Measurements from ENCODE around the gene RTF1. TPM values are rescaled to one million over a fixed set of nuclear protein-coding genes. Genes with fewer than 3 reads are reported as not detected.

Gene RTF1
- total RNA-seq, 1 experiment from 2014 or later: 47.6 TPM

GRCh38 chr15:41513506-41514227 is 96.8 kb downstream of the RTF1 start, which contains the start of gene LTK:
TSS of gene LTK (minus strand) at chr15:41513827. CDS start at chr15:41513709, 118 bp downstream.
- POLR2A ChIA-PET (ENCODE audit: low non-redundant PET): no interaction called here
- peaks cover 11% of the 10 kb centered on the region for H3K27me3 ChIP-seq (replicated peaks; ENCODE audit: insufficient read depth, low read depth, low read length, poor library complexity)
- no peaks in the 10 kb centered on the region for H3K36me3 ChIP-seq (ENCODE audit: insufficient read depth, low read length, poor library complexity, severe bottlenecking)
- TF ChIP-seq EZH2 (IDR thresholded peaks at IDR 0.05; ENCODE audit: borderline replicate concordance, low read depth, low read length, poor library complexity, severe bottlenecking) (no peak), CTCF (conservative IDR thresholded peaks at IDR 0.05; ENCODE audit: low read depth, low read length) (no peak)
- intact Hi-C loops (cut with micrococcal nuclease; ENCODE audit: unreplicated experiment): no loop called here
- no peaks in the 10 kb centered on the region for H3K9me3 ChIP-seq (ENCODE audit: low read depth, low read length, poor library complexity, severe bottlenecking)
- peak; percentile 90 for DNase-seq (ENCODE audit: low spot score)
- peak within 1 kb of the TSS; percentile 59 for H3K4me3 ChIP-seq (ENCODE audit: low read depth, low read length, poor library complexity, severe bottlenecking)
- no TSS peak for BruUV-seq (replicated peaks)
- H3K27ac ChIP-seq (ENCODE audit: low read depth, low read length, poor library complexity, severe bottlenecking): no peak within 1 kb of the TSS
- CTCF ChIA-PET: no interaction called here
- H3K4me1 ChIP-seq (ENCODE audit: insufficient read depth, low read length, poor library complexity, severe bottlenecking): peaks cover 20% of the 10 kb centered on the region

GRCh38 chr15:41517895-41518449 is 101.1 kb downstream of the RTF1 start:
- H3K4me3 ChIP-seq (ENCODE audit: low read depth, low read length, poor library complexity, severe bottlenecking): no peak overlapping the region
- no TSS peak for BruUV-seq (replicated peaks)

DNA sequence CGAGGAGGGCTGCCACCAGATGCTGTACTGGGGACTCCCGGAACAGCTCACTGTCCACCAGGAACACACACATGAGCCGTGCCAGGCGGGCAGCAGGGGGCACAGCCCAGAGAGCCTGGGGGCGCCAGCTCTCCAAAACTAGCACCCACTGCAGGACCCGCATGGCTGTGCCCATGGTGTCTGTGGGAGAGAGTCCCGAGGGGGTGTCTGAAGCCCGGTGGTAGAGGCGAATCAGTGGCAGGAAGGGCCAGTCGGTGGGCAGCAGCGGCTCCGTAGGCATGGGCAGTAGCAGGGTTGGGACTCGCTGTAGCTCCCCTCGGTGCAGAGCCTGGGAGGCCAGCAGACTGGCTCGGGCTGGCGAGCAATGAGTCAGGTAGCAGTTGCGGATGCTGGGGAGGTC is 103.7 kb downstream of the RTF1 start:
- TF ChIP-seq CTCF (conservative IDR thresholded peaks at IDR 0.05; ENCODE audit: low read depth, low read length) (no peak), EZH2 (IDR thresholded peaks at IDR 0.05; ENCODE audit: borderline replicate concordance, low read depth, low read length, poor library complexity, severe bottlenecking) (no peak)
- intact Hi-C loops (cut with micrococcal nuclease; ENCODE audit: unreplicated experiment): no loop called here
- Histone ChIP-seq H3K27ac (ENCODE audit: low read depth, low read length, poor library complexity, severe bottlenecking) (no peak overlapping the region), H3K4me1 (ENCODE audit: insufficient read depth, low read length, poor library complexity, severe bottlenecking) (no peaks in the 10 kb centered on the region), H3K9me3 (ENCODE audit: low read depth, low read length, poor library complexity, severe bottlenecking) (no peaks in the 10 kb centered on the region), H3K4me3 (ENCODE audit: low read depth, low read length, poor library complexity, severe bottlenecking) (no peak overlapping the region), H3K36me3 (ENCODE audit: insufficient read depth, low read length, poor library complexity, severe bottlenecking) (no peaks in the 10 kb centered on the region), H3K27me3 (replicated peaks; ENCODE audit: insufficient read depth, low read depth, low read length, poor library complexity) (no peaks in the 10 kb centered on the region)
- DNase-seq (ENCODE audit: low spot score): no peak
- CTCF ChIA-PET: no interaction called here
- POLR2A ChIA-PET (ENCODE audit: low non-redundant PET): interaction anchor here (0.6 kb wide), 1 partner anchor 429 kb away, joined by 3 read pairs; no protein-coding TSS in a partner anchor
- no TSS peak for BruUV-seq (replicated peaks)

More at GRCh38 chr15:41517895-41518449, 101.1 kb downstream of the RTF1 start:
- no peak for DNase-seq (ENCODE audit: low spot score)
- Histone ChIP-seq H3K27me3 (replicated peaks; ENCODE audit: insufficient read depth, low read depth, low read length, poor library complexity) (no peaks in the 10 kb centered on the region), H3K4me1 (ENCODE audit: insufficient read depth, low read length, poor library complexity, severe bottlenecking) (peaks cover 13% of the 10 kb centered on the region), H3K36me3 (ENCODE audit: insufficient read depth, low read length, poor library complexity, severe bottlenecking) (no peaks in the 10 kb centered on the region), H3K27ac (ENCODE audit: low read depth, low read length, poor library complexity, severe bottlenecking) (no peak overlapping the region), H3K9me3 (ENCODE audit: low read depth, low read length, poor library complexity, severe bottlenecking) (no peaks in the 10 kb centered on the region)
- ChIA-PET POLR2A (ENCODE audit: low non-redundant PET) (no interaction called here), CTCF (no interaction called here)
- TF ChIP-seq CTCF (conservative IDR thresholded peaks at IDR 0.05; ENCODE audit: low read depth, low read length): no peak
- intact Hi-C loops (cut with micrococcal nuclease; ENCODE audit: unreplicated experiment): no loop called here

Measured in A673 (cell line).